ENCODE measurements around the gene NR0B2.
A peak's percentile ranks its signal among the peaks of the same experiment; 100 is the strongest.

NR0B2 gene

GRCh38 chr1:26910343-26911160 lies 3.2 kb downstream of the NR0B2 start:
- Histone ChIP-seq H3K4me3 (ENCODE audit: low read depth in 1 of 2, low read length in 2 of 2) (no peak overlapping the region), H3K27me3 (ENCODE audit: low read depth, low read length) (no peaks in the 10 kb centered on the region), H3K27ac (ENCODE audit: low read length) (no peak overlapping the region), H3K4me1 (ENCODE audit: control insufficient read depth in 1 of 2, insufficient read depth in 2 of 2, low read length in 2 of 2) (no peaks in the 10 kb centered on the region), H3K36me3 (ENCODE audit: control insufficient read depth in 1 of 2, insufficient read depth in 2 of 2, low read length in 2 of 2) (no peaks in the 10 kb centered on the region), H3K9me3 (ENCODE audit: control insufficient read depth in 1 of 2, low read length in 2 of 2) (no peaks in the 10 kb centered on the region)

- H3K27me3 ChIP-seq (ENCODE audit: low read depth, low read length) = no peaks in the 10 kb centered on the region
- no peaks in the 10 kb centered on the region for H3K9me3 ChIP-seq (ENCODE audit: control insufficient read depth in 1 of 2, low read length in 2 of 2)
- H3K36me3 ChIP-seq (ENCODE audit: control insufficient read depth in 1 of 2, insufficient read depth in 2 of 2, low read length in 2 of 2) = no peaks in the 10 kb centered on the region
- H3K4me3 ChIP-seq (ENCODE audit: low read depth in 1 of 2, low read length in 2 of 2) = no peak overlapping the region
- no peaks in the 10 kb centered on the region for H3K4me1 ChIP-seq (ENCODE audit: control insufficient read depth in 1 of 2, insufficient read depth in 2 of 2, low read length in 2 of 2)
- no peak overlapping the region for H3K27ac ChIP-seq (ENCODE audit: low read length)
These were observed 3.8 kb downstream of the NR0B2 start for GRCh38 chr1:26909951-26910342.

- Histone ChIP-seq H3K4me1 (ENCODE audit: control insufficient read depth in 1 of 2, insufficient read depth in 2 of 2, low read length in 2 of 2) (no peaks in the 10 kb centered on the region), H3K9me3 (ENCODE audit: control insufficient read depth in 1 of 2, low read length in 2 of 2) (no peaks in the 10 kb centered on the region), H3K27me3 (ENCODE audit: low read depth, low read length) (no peaks in the 10 kb centered on the region), H3K4me3 (ENCODE audit: low read depth in 1 of 2, low read length in 2 of 2) (no peak overlapping the region), H3K27ac (ENCODE audit: low read length) (no peak overlapping the region), H3K36me3 (ENCODE audit: control insufficient read depth in 1 of 2, insufficient read depth in 2 of 2, low read length in 2 of 2) (no peaks in the 10 kb centered on the region)
These were observed 6.5 kb downstream of the NR0B2 start for GRCh38 chr1:26907071-26907917.

- Histone ChIP-seq H3K36me3 (ENCODE audit: control insufficient read depth in 1 of 2, insufficient read depth in 2 of 2, low read length in 2 of 2) (peaks cover 11 to 20% of the 10 kb centered on the region in 2 donors), H3K4me3 (ENCODE audit: low read depth in 1 of 2, low read length in 2 of 2) (peak overlapping the region; percentile 88 to 100), H3K4me1 (ENCODE audit: control insufficient read depth in 1 of 2, insufficient read depth in 2 of 2, low read length in 2 of 2) (peaks cover 8 to 20% of the 10 kb centered on the region in 2 donors), H3K27ac (ENCODE audit: low read length) (peak overlapping the region; percentile 93), H3K9me3 (ENCODE audit: control insufficient read depth in 1 of 2, low read length in 2 of 2) (no peaks in the 10 kb centered on the region), H3K27me3 (ENCODE audit: low read depth, low read length) (no peaks in the 10 kb centered on the region)
These were observed 12.8 kb downstream of the NR0B2 start for GRCh38 chr1:26900815-26901511.

GRCh38 chr1:26900001-26900814 lies 13.6 kb downstream of the NR0B2 start, which contains the start of gene GPATCH3:
Gene GPATCH3, minus strand, starts transcription at chr1:26900467. Its CDS starts 25 bp downstream, at chr1:26900442.
- Histone ChIP-seq H3K4me3 (ENCODE audit: low read depth in 1 of 2, low read length in 2 of 2) (peak within 1 kb of the TSS; percentile 88 to 100), H3K4me1 (ENCODE audit: control insufficient read depth in 1 of 2, insufficient read depth in 2 of 2, low read length in 2 of 2) (peaks cover 8 to 20% of the 10 kb centered on the region in 2 donors), H3K9me3 (ENCODE audit: control insufficient read depth in 1 of 2, low read length in 2 of 2) (no peaks in the 10 kb centered on the region), H3K36me3 (ENCODE audit: control insufficient read depth in 1 of 2, insufficient read depth in 2 of 2, low read length in 2 of 2) (peaks cover 14 to 27% of the 10 kb centered on the region in 2 donors), H3K27me3 (ENCODE audit: low read depth, low read length) (no peaks in the 10 kb centered on the region), H3K27ac (ENCODE audit: low read length) (peak within 1 kb of the TSS; percentile 93)

GRCh38 chr1:26897351-26897750 lies 16.4 kb downstream of the NR0B2 start:
- Histone ChIP-seq H3K27me3 (ENCODE audit: low read depth, low read length) (no peaks in the 10 kb centered on the region), H3K36me3 (ENCODE audit: control insufficient read depth in 1 of 2, insufficient read depth in 2 of 2, low read length in 2 of 2) (peaks cover 26 to 56% of the 10 kb centered on the region in 2 donors), H3K4me1 (ENCODE audit: control insufficient read depth in 1 of 2, insufficient read depth in 2 of 2, low read length in 2 of 2) (peaks cover 8 to 20% of the 10 kb centered on the region in 2 donors), H3K9me3 (ENCODE audit: control insufficient read depth in 1 of 2, low read length in 2 of 2) (no peaks in the 10 kb centered on the region), H3K4me3 (ENCODE audit: low read depth in 1 of 2, low read length in 2 of 2) (no peak overlapping the region), H3K27ac (ENCODE audit: low read length) (no peak overlapping the region)

GRCh38 chr1:26894263-26894662 lies 19.5 kb downstream of the NR0B2 start:
- H3K27me3 ChIP-seq (ENCODE audit: low read depth, low read length) = no peaks in the 10 kb centered on the region
- H3K36me3 ChIP-seq (ENCODE audit: control insufficient read depth in 1 of 2, insufficient read depth in 2 of 2, low read length in 2 of 2) = peaks cover 30 to 56% of the 10 kb centered on the region in 2 donors
- H3K9me3 ChIP-seq (ENCODE audit: control insufficient read depth in 1 of 2, low read length in 2 of 2) = no peaks in the 10 kb centered on the region
- peaks cover 10 to 19% of the 10 kb centered on the region in 2 donors for H3K4me1 ChIP-seq (ENCODE audit: control insufficient read depth in 1 of 2, insufficient read depth in 2 of 2, low read length in 2 of 2)
- H3K4me3 ChIP-seq (ENCODE audit: low read depth in 1 of 2, low read length in 2 of 2) = no peak overlapping the region
- no peak overlapping the region for H3K27ac ChIP-seq (ENCODE audit: low read length)

GRCh38 chr1:26890467-26890796 lies 23.3 kb downstream of the NR0B2 start:
- Histone ChIP-seq H3K9me3 (ENCODE audit: control insufficient read depth in 1 of 2, low read length in 2 of 2) (no peaks in the 10 kb centered on the region), H3K36me3 (ENCODE audit: control insufficient read depth in 1 of 2, insufficient read depth in 2 of 2, low read length in 2 of 2) (peaks cover 37 to 68% of the 10 kb centered on the region in 2 donors), H3K27me3 (ENCODE audit: low read depth, low read length) (no peaks in the 10 kb centered on the region), H3K27ac (ENCODE audit: low read length) (peak overlapping the region; percentile 92), H3K4me3 (ENCODE audit: low read depth in 1 of 2, low read length in 2 of 2) (peak overlapping the region; percentile 84 to 97), H3K4me1 (ENCODE audit: control insufficient read depth in 1 of 2, insufficient read depth in 2 of 2, low read length in 2 of 2) (peaks cover 12 to 19% of the 10 kb centered on the region in 2 donors)

- peaks cover 42 to 68% of the 10 kb centered on the region in 2 donors for H3K36me3 ChIP-seq (ENCODE audit: control insufficient read depth in 1 of 2, insufficient read depth in 2 of 2, low read length in 2 of 2)
- peak within 1 kb of the TSS; percentile 84 to 97 for H3K4me3 ChIP-seq (ENCODE audit: low read depth in 1 of 2, low read length in 2 of 2)
- H3K9me3 ChIP-seq (ENCODE audit: control insufficient read depth in 1 of 2, low read length in 2 of 2) = no peaks in the 10 kb centered on the region
- no peaks in the 10 kb centered on the region for H3K27me3 ChIP-seq (ENCODE audit: low read depth, low read length)
- peak within 1 kb of the TSS; percentile 92 for H3K27ac ChIP-seq (ENCODE audit: low read length)
- H3K4me1 ChIP-seq (ENCODE audit: control insufficient read depth in 1 of 2, insufficient read depth in 2 of 2, low read length in 2 of 2) = peaks cover 12 to 19% of the 10 kb centered on the region in 2 donors
These were observed 24.0 kb downstream of the NR0B2 start, which contains the start of gene GPN2 for GRCh38 chr1:26889551-26890466. Gene GPN2, minus strand, starts transcription at chr1:26890283. Its CDS starts 187 bp downstream, at chr1:26890096.

GRCh38 chr1:26888231-26888630 lies 25.5 kb downstream of the NR0B2 start:
- Histone ChIP-seq H3K9me3 (ENCODE audit: control insufficient read depth in 1 of 2, low read length in 2 of 2) (no peaks in the 10 kb centered on the region), H3K4me1 (ENCODE audit: control insufficient read depth in 1 of 2, insufficient read depth in 2 of 2, low read length in 2 of 2) (peaks cover 12 to 19% of the 10 kb centered on the region in 2 donors), H3K4me3 (ENCODE audit: low read depth in 1 of 2, low read length in 2 of 2) (no peak overlapping the region), H3K36me3 (ENCODE audit: control insufficient read depth in 1 of 2, insufficient read depth in 2 of 2, low read length in 2 of 2) (peaks cover 48 to 68% of the 10 kb centered on the region in 2 donors), H3K27me3 (ENCODE audit: low read depth, low read length) (no peaks in the 10 kb centered on the region), H3K27ac (ENCODE audit: low read length) (no peak overlapping the region)

Data from muscle layer of duodenum (tissue), 2 donors.